GM12878 (cell line): Measurements from ENCODE around the gene ROM1. TPM values are rescaled to one million over a fixed set of nuclear protein-coding genes. Genes with fewer than 3 reads are reported as not detected.

ENCODE experiments used
- ATAC-seq: fragments of 200-7000 bp; cut with Tn5 transposase; 3 replicates; pipeline ENCODE4 v1.9.1; 2020; ENCODE audit warnings: mild to moderate bottlenecking, moderate library complexity
- BruUV-seq: library from RNA; stranded (reverse); fragments of 400-500 nt; replicated peaks from 2 replicates; lab custom pipeline; 2021; lab: Mats Ljungman, UMichigan
- CTCF ChIA-PET: fragments of 300-600 bp; sonication (Branson Sonifier 250); formaldehyde crosslinking; extraction: SDS; loops from one replicate; lab custom pipeline; 2021; ENCODE audit warnings: inconsistent platforms; lab: Yijun Ruan, JAX
- POLR2A ChIA-PET: fragments of 350-600 bp; formaldehyde crosslinking; extraction: SDS; loops from one replicate; lab custom pipeline; 2021; ENCODE audit warnings: inconsistent platforms; lab: Charles Lee
- RAD21 ChIA-PET: fragments of 300-600 bp; sonication (Branson Sonifier 250); formaldehyde crosslinking; loops from one replicate; lab custom pipeline; 2023; ENCODE audit warnings: antibody characterized with exemption; ENCODE audit not compliant: unreplicated experiment; lab: Charles Lee
- SMC1A ChIA-PET: fragments of 300-600 bp; sonication (Branson Sonifier 250); formaldehyde crosslinking; loops from one replicate; lab custom pipeline; 2023; ENCODE audit not compliant: unreplicated experiment, uncharacterized antibody; lab: Charles Lee
- DNase-seq: peaks from one replicate; pipeline ENCODE4 v3.0.0-alpha.2; 2011; ENCODE audit warnings: low read depth, low spot score
- FAIRE-seq: peaks from 3 replicates; lab custom pipeline; 2011; peaks lifted over from hg19 to GRCh38; lab: Jason Lieb, UNC
- H2AFZ ChIP-seq: 2 replicates; pipeline ENCODE4 v1.6.0; 2011; ENCODE audit warnings: low read depth, low read length, control low read depth; ENCODE audit not compliant: control insufficient read depth
- H3K27ac ChIP-seq: 2 replicates; pipeline ENCODE4 v1.5.1; 2011; ENCODE audit warnings: control low read depth; ENCODE audit not compliant: control insufficient read depth, insufficient read depth
- H3K27me3 ChIP-seq, 2 experiments: replicated peaks in 1 of 2; 2 replicates each; pipeline versions ENCODE4 v1.6.0 to v1.6.1; 2011; ENCODE audit warnings: low read length in 1 of 2; ENCODE audit not compliant: control insufficient read depth in 2 of 2, insufficient read depth in 2 of 2
- H3K36me3 ChIP-seq, 2 experiments: 2 replicates each; pipeline ENCODE4 v1.5.1; 2011; ENCODE audit warnings: low read length in 1 of 2; ENCODE audit not compliant: control insufficient read depth in 2 of 2, insufficient read depth in 2 of 2
- H3K4me1 ChIP-seq: 2 replicates; pipeline ENCODE4 v1.6.1; 2011; ENCODE audit warnings: mild to moderate bottlenecking, low read length, moderate library complexity, mixed read lengths; ENCODE audit not compliant: control insufficient read depth, insufficient read depth
- H3K4me2 ChIP-seq: 2 replicates; pipeline ENCODE4 v1.6.0; 2011; ENCODE audit warnings: control low read depth; ENCODE audit not compliant: control insufficient read depth, insufficient read depth
- H3K4me3 ChIP-seq: fragments of 200-600 bp; sonication (generic); 2 replicates; pipeline ENCODE4 v1.5.1; 2016
- H3K79me2 ChIP-seq: 2 replicates; pipeline ENCODE4 v1.6.0; 2011; ENCODE audit warnings: low read length; ENCODE audit not compliant: control insufficient read depth, insufficient read depth
- H3K9ac ChIP-seq: 2 replicates; pipeline ENCODE4 v1.8.0; 2011; ENCODE audit warnings: low read length, control low read depth, mixed read lengths; ENCODE audit not compliant: control insufficient read depth, insufficient read depth
- H3K9me3 ChIP-seq: replicated peaks from 3 replicates; pipeline ENCODE4 v1.5.1; 2011; ENCODE audit warnings: mild to moderate bottlenecking, low read length; ENCODE audit not compliant: control insufficient read depth, insufficient read depth
- H4K20me1 ChIP-seq: 2 replicates; pipeline ENCODE4 v1.6.0; 2011; ENCODE audit not compliant: control insufficient read depth, insufficient read depth
- BCL11A ChIP-seq: IDR thresholded peaks from 2 replicates; pipeline ENCODE4 v1.6.1; 2011; ENCODE audit warnings: low read depth, low read length
- CBFB ChIP-seq: IDR thresholded peaks from 2 replicates; pipeline ENCODE4 v1.6.1; 2016; ENCODE audit warnings: antibody characterized with exemption, low read depth
- CBX5 ChIP-seq: sonication (generic); IDR thresholded peaks from 2 replicates; pipeline ENCODE4 v1.6.1; 2016; ENCODE audit warnings: low read depth, moderate library complexity, mild to moderate bottlenecking, inconsistent platforms
- CUX1 ChIP-seq: IDR thresholded peaks from 2 replicates; pipeline ENCODE4 v1.6.1; 2012; ENCODE audit warnings: improper control_type of control experiment, low read depth, low read length; ENCODE audit not compliant: insufficient replicate concordance
- GABPA ChIP-seq: IDR thresholded peaks from 2 replicates; pipeline ENCODE4 v1.6.1; 2014; ENCODE audit warnings: antibody characterized with exemption, low read depth, mild to moderate bottlenecking, inconsistent platforms
- IKZF2 ChIP-seq, 2 experiments: fragments of 450-650 bp; IDR thresholded peaks; 2 replicates each; pipeline ENCODE4 v1.6.1; 2017; ENCODE audit warnings: mild to moderate bottlenecking in 2 of 2, moderate library complexity in 2 of 2
- JUND ChIP-seq: IDR thresholded peaks from 2 replicates; pipeline ENCODE4 v1.6.1; 2012; ENCODE audit warnings: low read depth, mild to moderate bottlenecking, low read length, improper control_type of control experiment, moderate library complexity
- KLF5 ChIP-seq: fragments of 450-650 bp; IDR thresholded peaks from 2 replicates; pipeline ENCODE4 v1.6.1; 2014; ENCODE audit warnings: mild to moderate bottlenecking; ENCODE audit not compliant: partially characterized antibody
- MLLT1 ChIP-seq: fragments of 450-650 bp; IDR thresholded peaks from 2 replicates; pipeline ENCODE4 v1.6.1; 2016; ENCODE audit warnings: mild to moderate bottlenecking
- MTA3 ChIP-seq: IDR thresholded peaks from 2 replicates; pipeline ENCODE4 v1.6.1; 2012; ENCODE audit warnings: low read length, inconsistent platforms, borderline replicate concordance
- MXI1 ChIP-seq: fragments of 150-350 bp; IDR thresholded peaks from 2 replicates; pipeline ENCODE4 v1.6.1; 2011; ENCODE audit warnings: low read depth, mild to moderate bottlenecking, inconsistent platforms, low read length, improper control_type of control experiment
- NFXL1 ChIP-seq: fragments of 450-650 bp; IDR thresholded peaks from 2 replicates; pipeline ENCODE4 v1.6.1; 2017; ENCODE audit warnings: antibody characterized with exemption, mild to moderate bottlenecking, borderline replicate concordance
- NR2F1 ChIP-seq: fragments of 450-650 bp; conservative IDR thresholded peaks from 2 replicates; pipeline ENCODE4 v1.6.1; 2017; ENCODE audit warnings: mild to moderate bottlenecking
- RELB ChIP-seq: fragments of 450-650 bp; IDR thresholded peaks from 2 replicates; pipeline ENCODE4 v1.6.1; 2017; ENCODE audit warnings: low read depth, mild to moderate bottlenecking, moderate library complexity
- SREBF2 ChIP-seq: IDR thresholded peaks from 2 replicates; pipeline ENCODE4 v1.6.1; 2012; ENCODE audit warnings: mild to moderate bottlenecking, low read length
- WGBS: methylation state at CpG from one replicate; pipeline ENCODE4 v1.1.6; 2016; ENCODE audit warnings: low lambda C conversion rate; ENCODE audit not compliant: insufficient replicate concordance, insufficient coverage; ENCODE audit errors: missing lambda C conversion rate; 5-methylcytosine and 5-hydroxymethylcytosine counted together
- in situ Hi-C: fragments of 300-500 bp; cut with MboI; formaldehyde crosslinking; loops from 9 replicates; pipeline ENCODE4 v1.14.3; 2018; ENCODE audit warnings: mixed read lengths
- intact Hi-C: fragments of 100-400 bp; cut with micrococcal nuclease; formaldehyde crosslinking; loops from one replicate; pipeline ENCODE4 v1.14.2; 2022; ENCODE audit not compliant: unreplicated experiment
- polyA plus RNA-seq, 11 experiments: library from polyadenylated mRNA; depleted of rRNA in 4 of 11; unstranded in 6 of 11; stranded (reverse) in 5 of 11; fragments of >200 nt; fragmentation: Nextera tagmentation in 4 of 11; fragmentation: Illumina TruSeq in 1 of 11; extraction: Ambion mirVana in 4 of 11; extraction: Trizol in 1 of 11; gene quantifications; 1 replicate in 1 of 11; 2 replicates in 10 of 11; pipeline versions ENCODE4 v1.2.1 to v1.2.3, GENCODE V29; 2011 to 2016; ENCODE audit warnings: inconsistent platforms in 2 of 11, missing spikeins in 2 of 11, low read depth in 1 of 11
- total RNA-seq, 4 experiments: library from RNA; depleted of rRNA in 3 of 4; stranded (reverse); fragments of >200 nt in 3 of 4; fragmentation: Illumina TruSeq in 1 of 4; extraction: Trizol in 1 of 4; gene quantifications; 2 replicates each; pipeline versions ENCODE4 v1.2.1 to v1.2.3, GENCODE V29; 2013 to 2021

The ROM1 gene
- total and polyA plus RNA-seq, 10 of the 15 experiments (the other 5 are each of a cell fraction or from before 2014, with no cell fraction given), result 0.42 to 3.0 (median 1.1) TPM

DNA sequence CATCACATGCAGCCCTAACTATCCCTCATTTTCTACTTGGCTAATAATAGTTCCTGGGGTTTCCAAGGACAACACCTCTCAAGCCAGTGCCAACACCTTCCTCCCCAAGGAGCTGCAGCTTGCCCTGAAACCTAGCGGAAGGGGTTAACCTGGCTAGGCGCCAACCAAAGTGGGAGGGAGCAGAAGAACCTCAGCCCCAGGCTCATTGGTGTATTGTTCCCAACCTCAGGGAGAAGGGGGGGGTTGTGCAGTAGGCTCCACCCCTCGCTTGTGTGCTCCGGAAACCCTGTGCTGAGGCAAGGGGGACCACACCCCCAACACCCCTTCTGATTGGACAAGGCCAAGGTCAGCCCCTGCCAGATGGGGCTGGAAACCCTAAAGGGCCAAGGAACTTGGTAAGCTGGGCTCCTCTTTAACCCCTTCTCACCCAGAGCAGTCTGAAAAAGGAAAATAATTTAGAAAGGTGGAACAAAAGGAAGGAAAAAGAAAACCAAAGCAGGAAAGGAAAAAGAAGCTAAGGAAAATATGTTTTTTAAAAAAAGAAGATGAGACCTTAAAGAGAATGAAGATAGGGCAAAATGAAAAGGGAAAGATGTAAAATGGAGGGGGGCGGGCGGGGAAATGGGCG is 13.9 kb upstream of the ROM1 start:
- Histone ChIP-seq H4K20me1 (no peaks in the 10 kb centered on the region; the same call in 1 of the 2 replicates), H3K9ac (peak overlapping the region; percentile 99), H3K27ac (peak overlapping the region; percentile 97), H3K4me2 (peak overlapping the region; percentile 99), H3K27me3 (no peaks in the 10 kb centered on the region), H3K36me3 (peaks cover 27 to 47% of the 10 kb centered on the region in 2 experiments), H3K9me3 (no peaks in the 10 kb centered on the region), H3K4me3 (peak overlapping the region; percentile 91), H3K4me1 (peaks cover 19% of the 10 kb centered on the region), H3K79me2 (peaks cover 40% of the 10 kb centered on the region), H2AFZ (no peak overlapping the region)
- ChIA-PET SMC1A (interaction anchor here (0.7 to 3.1 kb wide), 12 partner anchors 7 to 109 kb away, joined by 3 to 30 read pairs (median 4); partner anchors contain the start of genes C11orf98 and TUT1), RAD21 (interaction anchor here (0.6 to 3.9 kb wide), 9 partner anchors 7 to 174 kb away, joined by 3 to 36 read pairs (median 4); partner anchors contain the start of genes B3GAT3, C11orf98, CSKMT and EEF1G), POLR2A (interaction anchor here (0.5 to 1.6 kb wide), 16 partner anchors 12 to 258 kb away, joined by 3 to 12 read pairs (median 4); partner anchors contain the start of genes C11orf98, CSKMT, EEF1G and GANAB), CTCF (interaction anchor here (0.6 to 2.0 kb wide), 9 partner anchors 18 to 95 kb away, joined by 3 to 7 read pairs (median 3); partner anchors contain the start of genes C11orf98, CSKMT, EEF1G and LBHD1)
- peak; percentile 80 for ATAC-seq
- peak; percentile 99 for FAIRE-seq
- WGBS, result 2% methylated on average over 7 of the region's 7 CpGs
- peak; percentile 98 for DNase-seq
- in situ Hi-C loops, result no loop called here
- no TSS peak for BruUV-seq
- intact Hi-C loops, result loop anchor here (1.0 to 10.0 kb wide), 2 partner anchors 8 to 236 kb away; partner anchors contain the start of genes STX5, TEX54, TUT1 and WDR74
- TF ChIP-seq SREBF2 (no peak), RELB (peak; percentile 89), KLF5 (peak; percentile 15), BCL11A (no peak), MLLT1 (peak; percentile 82), JUND (0 out of 2 replicates have a peak, but pooled peaks have one; percentile 13), CBX5 (no peak), GABPA (0 out of 2 replicates have a peak, but pooled peaks have one; percentile 28), CUX1 (no peak), MXI1 (no peak), CBFB (peak; percentile 92), NFXL1 (no peak), MTA3 (no peak), NR2F1 (0 out of 2 replicates have a peak, but pooled peaks have one; percentile 44), IKZF2 (IDR thresholded peaks at IDR 0.05) (no peak; a peak in 1 of 4 replicates)
